GM18907 (cell line): ENCODE data around the gene MTX1.
A peak's percentile ranks its signal among the peaks of the same experiment; 100 is the strongest.

ENCODE experiments used
- ATAC-seq: cut with Tn5 transposase; IDR thresholded peaks from one replicate; pipeline ENCODE4 v1.9.1; 2021; ENCODE audit warnings: mild to moderate bottlenecking, moderate library complexity; ENCODE audit not compliant: unreplicated experiment

Gene MTX1

GRCh38 chr1:155255243-155256007, 46.9 kb downstream of the MTX1 start, which contains the start of gene ENTREP3:
ENTREP3 (minus strand) TSS chr1:155255483; CDS start chr1:155254877, 606 bp downstream.
- ATAC-seq, result peak; percentile 57

- ATAC-seq, result no peak
These were observed 47.8 kb downstream of the MTX1 start for GRCh38 chr1:155256058-155256852.

GRCh38 chr1:155260276-155260675, 51.8 kb downstream of the MTX1 start:
- ATAC-seq, result no peak

- peak; percentile 19 for ATAC-seq
These were observed 53.0 kb downstream of the MTX1 start for GRCh38 chr1:155261493-155261851.

DNA sequence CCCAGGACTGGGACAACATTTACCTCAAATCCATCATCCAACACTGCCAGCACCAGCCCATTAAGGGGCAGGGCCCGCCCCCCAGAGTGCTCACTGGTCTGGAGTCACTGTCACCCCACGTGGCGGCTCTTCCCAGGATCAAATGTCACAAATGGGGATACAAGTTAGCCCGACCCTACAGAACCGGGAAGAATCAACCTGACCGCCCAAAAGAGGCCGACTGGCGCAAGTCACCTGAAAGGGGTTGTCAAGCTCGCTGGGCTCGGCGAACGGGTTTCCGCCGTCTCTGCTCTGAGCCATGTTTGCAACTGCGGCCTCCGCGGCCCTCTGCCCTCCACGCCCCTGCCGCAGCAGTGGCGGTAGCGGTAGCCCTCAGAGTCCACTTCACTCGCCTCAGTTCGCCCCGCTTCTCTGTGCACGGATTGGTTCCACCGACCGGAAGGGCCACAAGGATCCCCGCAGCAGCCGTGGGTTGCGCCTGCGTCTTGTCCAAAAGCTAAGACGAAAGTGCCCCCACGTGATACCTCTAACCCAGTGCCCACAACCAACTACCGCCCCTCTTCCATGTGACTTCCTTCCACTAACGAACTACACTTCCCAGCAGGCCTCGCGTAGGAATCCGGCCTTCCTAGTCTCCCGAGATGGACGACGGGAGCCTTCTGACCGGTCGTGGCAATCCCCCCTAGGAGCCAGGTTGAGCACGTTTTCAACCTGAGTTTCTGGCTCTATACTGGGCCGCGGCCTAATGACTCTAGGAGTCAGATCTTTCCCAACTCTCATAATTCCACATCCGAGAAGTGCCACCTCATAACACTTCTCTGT, 53.6 kb downstream of the MTX1 start, which contains the start of gene SCAMP3:
Gene SCAMP3, minus strand, starts transcription at position 509 of the 822 bp plus-strand sequence. Its CDS starts 209 bp downstream, at position 300.
- peak; percentile 89 for ATAC-seq

GRCh38 chr1:155263067-155263466, 54.6 kb downstream of the MTX1 start:
- no peak for ATAC-seq
